Gastroesophageal sphincter (tissue), 3 donors: ENCODE results near the gene MYO6.

ENCODE experiments used
- CTCF ChIP-seq, 4 experiments: fragments of 200-600 bp in 2 of 4; fragments of 450-650 bp in 2 of 4; sonication (generic) in 1 of 4; IDR thresholded peaks; one replicate each; pipeline ENCODE4 v1.5.1; 2017 to 2019; ENCODE audit warnings: antibody characterized with exemption in 4 of 4, mild to moderate bottlenecking in 2 of 4, moderate library complexity in 2 of 4
- EP300 ChIP-seq: sonication (generic); formaldehyde crosslinking; IDR thresholded peaks from one replicate; pipeline ENCODE4 v1.6.1; 2017; ENCODE audit warnings: antibody characterized with exemption, mild to moderate bottlenecking

GRCh38 chr6:75751443-75751842 lies 2.4 kb downstream of the MYO6 start:
- no peak for TF ChIP-seq CTCF (IDR thresholded peaks at IDR 0.05)
- TF ChIP-seq EP300, result no peak
